ENCODE results near the gene GTF2E1.

- TF ChIP-seq CTCF (IDR thresholded peaks at IDR 0.05; ENCODE audit: insufficient read depth, low read depth, low read length) (no peak), EZH2 (IDR thresholded peaks at IDR 0.05; ENCODE audit: insufficient read depth, low read length) (no peak)
Measured at GRCh38 chr3:120821426-120821825, 78.9 kb downstream of the GTF2E1 start.
